OCI-LY3 (cell line): Measurements from ENCODE around the gene GJB2.

Source experiments
- H2AFZ ChIP-seq: fragments of 200-600, 300-600 bp; shearing (Covaris generic); 2 replicates; pipeline ENCODE4 v1.6.0; 2014; ENCODE audit warnings: antibody characterized with exemption, low read depth, low read length
- H3K27ac ChIP-seq: fragments of 200-600, 300-600 bp; sonication (generic); 2 replicates; pipeline ENCODE4 v1.5.1; 2014; ENCODE audit warnings: mild to moderate bottlenecking, low read length, moderate library complexity, mixed read lengths
- H3K27me3 ChIP-seq: fragments of 200-600, 300-600 bp; sonication (generic); 2 replicates; pipeline ENCODE4 v1.6.1; 2014; ENCODE audit warnings: low read depth, low read length, mixed read lengths
- H3K36me3 ChIP-seq: fragments of 200-600, 300-600 bp; sonication (generic); replicated peaks from 2 replicates; pipeline ENCODE3; 2014; ENCODE audit warnings: low read depth, low read length, mixed read lengths
- H3K4me1 ChIP-seq: fragments of 300-600, 200-600 bp; sonication (generic); 2 replicates; pipeline ENCODE4 v1.6.1; 2014; ENCODE audit warnings: low read length, mixed read lengths
- H3K4me2 ChIP-seq: fragments of 200-600, 300-600 bp; sonication (generic); 2 replicates; pipeline ENCODE4 v1.6.1; 2014; ENCODE audit warnings: low read length, mixed read lengths
- H3K4me3 ChIP-seq: fragments of 300-600, 200-600 bp; sonication (generic); 2 replicates; pipeline ENCODE4 v1.5.1; 2014; ENCODE audit warnings: antibody characterized with exemption, mild to moderate bottlenecking, low read length, moderate library complexity
- H3K79me2 ChIP-seq: fragments of 300-600, 200-600 bp; shearing (Covaris generic); 2 replicates; pipeline ENCODE4 v1.6.1; 2014; ENCODE audit warnings: mild to moderate bottlenecking, low read length, mixed read lengths
- H3K9ac ChIP-seq: fragments of 300-600, 200-600 bp; shearing (Covaris generic); 2 replicates; pipeline ENCODE4 v1.6.0; 2014; ENCODE audit warnings: mild to moderate bottlenecking, low read length, moderate library complexity
- H3K9me3 ChIP-seq: fragments of 200-600, 300-600 bp; shearing (Covaris generic); 2 replicates; pipeline ENCODE4 v1.6.1; 2014; ENCODE audit warnings: low read length, mixed read lengths; ENCODE audit not compliant: insufficient read depth
- H4K20me1 ChIP-seq: fragments of 200-600, 300-600 bp; sonication (generic); 2 replicates; pipeline ENCODE4 v1.6.1; 2016; ENCODE audit warnings: low read length, mixed read lengths; ENCODE audit not compliant: insufficient read depth
- EZH2phosphoT487 ChIP-seq: fragments of 200-600 bp; shearing (Covaris generic); IDR thresholded peaks from 2 replicates; pipeline ENCODE4 v1.6.1; 2018; ENCODE audit warnings: antibody characterized with exemption, mixed run types, low read depth
- TF ChIP-seq, protein P1 (sequence below): fragments of 200-600, 300-600 bp; sonication (generic); IDR thresholded peaks from 2 replicates; pipeline ENCODE4 v1.5.1; 2014; ENCODE audit warnings: antibody characterized with exemption, low read length, low read depth

GJB2 gene

GRCh38 chr13:20185366-20186056 lies 7.2 kb downstream of the GJB2 start:
- Histone ChIP-seq H3K79me2 (no peaks in the 10 kb centered on the region), H3K27ac (no peak overlapping the region), H3K9me3 (no peaks in the 10 kb centered on the region), H3K27me3 (no peaks in the 10 kb centered on the region), H3K9ac (no peak overlapping the region), H3K36me3 (no peaks in the 10 kb centered on the region), H3K4me2 (no peak overlapping the region), H4K20me1 (no peaks in the 10 kb centered on the region), H3K4me3 (no peak overlapping the region), H2AFZ (no peak overlapping the region), H3K4me1 (peaks cover 4% of the 10 kb centered on the region)
- no peak for TF ChIP-seq EZH2phosphoT487
- TF ChIP-seq, protein P1, sequence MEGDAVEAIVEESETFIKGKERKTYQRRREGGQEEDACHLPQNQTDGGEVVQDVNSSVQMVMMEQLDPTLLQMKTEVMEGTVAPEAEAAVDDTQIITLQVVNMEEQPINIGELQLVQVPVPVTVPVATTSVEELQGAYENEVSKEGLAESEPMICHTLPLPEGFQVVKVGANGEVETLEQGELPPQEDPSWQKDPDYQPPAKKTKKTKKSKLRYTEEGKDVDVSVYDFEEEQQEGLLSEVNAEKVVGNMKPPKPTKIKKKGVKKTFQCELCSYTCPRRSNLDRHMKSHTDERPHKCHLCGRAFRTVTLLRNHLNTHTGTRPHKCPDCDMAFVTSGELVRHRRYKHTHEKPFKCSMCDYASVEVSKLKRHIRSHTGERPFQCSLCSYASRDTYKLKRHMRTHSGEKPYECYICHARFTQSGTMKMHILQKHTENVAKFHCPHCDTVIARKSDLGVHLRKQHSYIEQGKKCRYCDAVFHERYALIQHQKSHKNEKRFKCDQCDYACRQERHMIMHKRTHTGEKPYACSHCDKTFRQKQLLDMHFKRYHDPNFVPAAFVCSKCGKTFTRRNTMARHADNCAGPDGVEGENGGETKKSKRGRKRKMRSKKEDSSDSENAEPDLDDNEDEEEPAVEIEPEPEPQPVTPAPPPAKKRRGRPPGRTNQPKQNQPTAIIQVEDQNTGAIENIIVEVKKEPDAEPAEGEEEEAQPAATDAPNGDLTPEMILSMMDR = no peak

DNA sequence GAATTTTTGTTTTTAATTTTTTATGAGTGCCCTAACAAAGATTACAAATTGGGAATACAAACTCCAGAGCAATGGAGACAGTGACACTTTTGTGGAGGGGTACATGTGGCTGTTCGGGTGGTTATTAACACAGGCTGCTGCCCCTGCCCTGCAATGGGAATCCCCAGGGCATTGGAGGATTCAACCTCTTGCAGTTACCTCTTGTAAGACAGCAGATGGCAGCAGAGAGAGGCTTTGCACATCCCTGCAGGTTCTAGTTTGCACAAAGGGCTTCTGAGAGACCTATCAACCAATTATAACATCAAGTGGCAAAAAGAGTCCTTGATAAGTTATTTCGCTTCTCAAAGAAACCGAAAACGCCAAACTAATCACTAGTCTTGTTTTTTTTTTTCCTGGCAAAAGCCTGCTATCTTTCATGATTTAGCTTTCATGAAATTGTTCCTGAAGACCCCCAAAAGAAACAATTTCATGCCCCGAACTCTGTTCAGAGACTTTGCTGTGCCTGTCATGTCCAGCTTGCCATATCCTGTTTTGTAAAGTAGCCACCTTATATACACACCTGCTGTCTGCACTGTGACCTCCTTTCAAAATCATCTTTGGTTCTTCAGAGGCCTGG lies 10.4 kb downstream of the GJB2 start:
- no peak overlapping the region for H3K4me3 ChIP-seq
- no peak overlapping the region for H3K9ac ChIP-seq
- TF ChIP-seq EZH2phosphoT487 = no peak
- TF ChIP-seq, protein P1 = peak; percentile 90

DNA sequence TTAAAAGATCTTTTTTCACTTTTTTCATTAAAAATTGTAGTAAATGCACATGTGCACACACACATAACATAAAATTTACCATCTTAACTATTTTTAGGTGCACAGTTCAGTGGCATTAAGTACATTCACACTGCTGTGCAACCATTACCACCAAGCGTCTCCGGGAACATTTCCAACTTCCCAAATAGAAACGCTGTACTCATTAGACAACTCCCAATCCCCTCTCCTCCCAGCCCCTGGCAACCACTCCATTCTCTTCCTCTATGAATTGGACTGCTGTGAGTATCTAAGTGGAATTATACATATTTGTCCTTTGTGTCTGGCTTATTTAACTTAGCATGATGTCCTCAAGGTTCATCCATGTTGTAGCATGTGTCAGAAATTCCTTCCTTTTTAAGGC lies 11.6 kb downstream of the GJB2 start:
- TF ChIP-seq EZH2phosphoT487 = no peak
- TF ChIP-seq, protein P1 = no peak
- no peak overlapping the region for H3K27ac ChIP-seq
- H3K9me3 ChIP-seq = no peaks in the 10 kb centered on the region
- no peak overlapping the region for H3K9ac ChIP-seq
- 0 out of 2 replicates have a peak, but pooled peaks cover 3% of the 10 kb centered on the region for H3K27me3 ChIP-seq
- H3K36me3 ChIP-seq = no peaks in the 10 kb centered on the region
- no peaks in the 10 kb centered on the region for H4K20me1 ChIP-seq
- H2AFZ ChIP-seq = no peak overlapping the region
- no peak overlapping the region for H3K4me2 ChIP-seq
- no peaks in the 10 kb centered on the region for H3K79me2 ChIP-seq
- no peak overlapping the region for H3K4me3 ChIP-seq
- peaks cover 4% of the 10 kb centered on the region for H3K4me1 ChIP-seq

More for the DNA sequence above, 10.4 kb downstream of the GJB2 start:
- H3K27me3 ChIP-seq = 0 out of 2 replicates have a peak, but pooled peaks cover 3% of the 10 kb centered on the region
- no peaks in the 10 kb centered on the region for H4K20me1 ChIP-seq
- peaks cover 4% of the 10 kb centered on the region for H3K4me1 ChIP-seq
- H3K79me2 ChIP-seq = no peaks in the 10 kb centered on the region
- no peaks in the 10 kb centered on the region for H3K9me3 ChIP-seq
- peak overlapping the region; percentile 15; the same call in 1 of the 2 replicates for H3K4me2 ChIP-seq
- H3K27ac ChIP-seq = no peak overlapping the region
- no peaks in the 10 kb centered on the region for H3K36me3 ChIP-seq
- no peak overlapping the region for H2AFZ ChIP-seq

- H2AFZ ChIP-seq = no peak overlapping the region
- no peaks in the 10 kb centered on the region for H3K9me3 ChIP-seq
- no peaks in the 10 kb centered on the region for H4K20me1 ChIP-seq
- H3K4me3 ChIP-seq = no peak overlapping the region
- 0 out of 2 replicates have a peak, but pooled peaks cover 3% of the 10 kb centered on the region for H3K27me3 ChIP-seq
- H3K79me2 ChIP-seq = no peaks in the 10 kb centered on the region
- no peak overlapping the region for H3K9ac ChIP-seq
- peaks cover 26% of the 10 kb centered on the region for H3K4me1 ChIP-seq
- H3K36me3 ChIP-seq = no peaks in the 10 kb centered on the region
- H3K27ac ChIP-seq = no peak overlapping the region
- TF ChIP-seq, protein P1 = no peak
- no peak for TF ChIP-seq EZH2phosphoT487
- H3K4me2 ChIP-seq = no peak overlapping the region
Measured at GRCh38 chr13:20178156-20178555, 14.6 kb downstream of the GJB2 start.
